ENCODE measurements around the gene CYP24A1.

Gene CYP24A1

DNA sequence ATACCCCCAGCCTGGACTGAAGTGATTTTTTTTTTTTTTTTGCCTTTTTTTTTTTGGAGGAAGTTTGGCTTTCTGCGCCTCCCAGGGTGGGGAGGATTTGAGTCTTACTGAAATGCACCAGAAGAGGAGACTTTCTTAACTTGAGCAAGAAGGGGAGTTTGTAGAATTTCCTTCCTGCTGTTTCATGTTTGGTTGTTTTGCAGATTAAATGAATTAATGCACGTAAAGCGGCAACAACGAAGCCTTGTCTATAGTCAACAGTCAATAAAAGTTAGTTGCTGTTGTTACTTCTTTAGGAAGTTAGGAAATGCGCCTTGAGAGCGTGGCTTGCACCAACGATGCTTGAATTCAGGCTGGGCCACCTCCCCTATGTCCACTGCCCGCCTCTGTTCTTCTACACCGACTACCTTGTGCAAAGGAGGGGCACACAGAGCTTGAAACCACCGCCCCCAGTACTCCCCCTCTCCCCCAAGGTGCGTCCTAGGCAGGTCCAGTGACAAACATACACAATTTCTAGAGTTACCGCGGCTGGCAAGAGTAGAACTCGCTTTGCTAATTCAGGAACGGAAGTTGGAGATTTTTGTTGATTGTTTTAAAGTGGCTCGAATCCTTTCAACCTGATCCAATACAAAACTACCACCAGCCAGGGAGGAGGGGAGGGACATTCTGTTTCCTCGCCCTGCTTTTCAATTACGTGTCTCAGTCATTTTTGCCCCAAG lies 830 bp upstream of the CYP24A1 start:
- no peak for DNase-seq

DNA sequence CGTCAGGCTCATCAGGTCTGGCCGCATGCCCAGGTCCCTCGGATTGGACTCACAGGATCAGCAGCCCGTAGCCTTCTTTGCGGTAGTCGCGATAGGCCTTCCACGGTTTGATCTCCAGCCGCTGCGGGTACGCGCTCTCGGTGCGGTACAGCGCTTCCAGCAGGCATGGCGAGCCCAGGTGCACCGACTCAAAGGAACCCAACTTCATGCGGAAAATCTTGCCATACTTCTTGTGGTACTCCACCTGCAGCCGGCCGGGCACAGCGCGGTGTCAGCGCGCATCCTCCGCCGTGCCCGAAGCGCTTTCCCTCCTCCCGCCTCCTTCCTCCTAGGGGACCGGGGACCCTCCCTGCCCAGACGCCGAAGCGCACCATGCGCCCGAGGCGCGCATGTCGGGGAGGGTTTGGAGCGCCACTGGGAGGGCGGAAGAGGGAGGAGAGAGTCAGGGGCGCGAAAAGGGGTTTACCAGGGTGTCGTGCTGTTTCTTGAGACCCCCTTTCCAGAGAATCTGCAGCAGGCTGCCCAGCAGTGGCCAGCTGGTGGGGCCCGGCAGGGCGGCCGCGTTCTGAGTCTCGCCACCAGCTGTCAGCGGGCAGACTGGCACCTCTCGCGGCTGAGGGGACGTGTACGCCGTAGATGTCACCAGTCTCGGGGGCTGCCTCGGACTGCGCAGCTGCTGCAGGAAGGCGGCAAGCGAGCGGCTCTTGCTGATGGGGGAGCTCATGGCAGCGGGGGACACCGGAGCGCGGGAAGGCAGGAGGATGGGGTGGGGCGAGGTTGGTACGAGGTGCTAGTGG lies 732 bp downstream of the CYP24A1 start:
- DNase-seq, result peak in 5 of 56 donors; percentile 4 to 27 (median 13)

DNA sequence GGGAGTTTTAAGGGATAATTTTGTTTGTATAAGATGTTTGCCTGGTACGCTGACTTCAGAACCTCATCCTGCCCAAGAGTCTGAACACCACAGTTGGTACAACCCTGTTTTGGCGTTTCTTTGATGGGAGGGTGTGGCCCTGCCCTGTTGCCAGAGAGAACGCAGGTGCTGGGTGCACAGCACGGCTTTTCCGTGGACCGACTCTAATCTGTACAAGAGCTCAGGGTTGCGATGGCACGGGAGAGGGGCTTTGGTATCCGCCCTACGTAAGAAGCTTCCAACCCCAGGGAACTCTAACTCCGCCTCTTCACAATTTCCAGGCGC lies 1.3 kb downstream of the CYP24A1 start:
- DNase-seq, result no peak

DNA sequence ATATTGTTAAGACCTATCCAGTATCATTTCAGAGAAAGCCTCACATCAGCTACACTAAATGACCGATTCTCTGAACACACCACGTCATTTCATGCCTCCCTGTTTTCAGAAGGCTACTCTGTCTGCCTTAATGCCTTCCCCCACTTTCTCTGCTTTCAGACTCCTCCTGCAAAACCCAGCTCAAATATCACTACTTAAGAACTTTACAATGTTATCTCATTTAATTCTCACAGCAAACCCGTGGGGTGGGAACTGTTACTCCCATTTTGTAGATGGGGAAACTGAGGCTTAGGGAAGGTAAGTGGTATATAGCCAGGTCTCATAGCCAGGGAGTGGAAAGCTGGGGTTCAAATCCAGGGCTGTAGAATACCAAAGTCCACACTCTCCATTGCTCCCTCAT lies 2.8 kb downstream of the CYP24A1 start:
- DNase-seq, result no peak

DNA sequence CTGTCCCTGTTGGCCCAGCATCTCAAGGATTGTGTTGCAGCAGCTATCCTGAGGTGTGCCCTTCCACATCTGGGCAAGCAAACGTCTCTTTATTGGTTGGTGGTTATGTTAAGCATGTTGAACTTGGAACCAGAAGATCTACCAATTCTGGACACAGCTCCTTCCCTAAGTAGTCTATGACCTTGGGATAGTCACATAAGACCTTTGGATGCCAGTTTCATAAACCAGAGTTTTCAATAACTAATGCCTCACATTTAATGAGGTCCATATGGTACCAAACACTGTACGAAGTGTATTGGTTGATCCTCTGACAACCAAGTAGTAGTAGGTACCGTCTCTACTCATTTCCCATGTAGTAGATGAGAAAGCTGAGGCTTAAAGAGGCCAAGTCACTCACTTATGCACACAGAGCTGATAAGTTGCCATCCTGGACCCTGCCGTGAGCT lies 3.7 kb downstream of the CYP24A1 start:
- DNase-seq, result no peak

DNA sequence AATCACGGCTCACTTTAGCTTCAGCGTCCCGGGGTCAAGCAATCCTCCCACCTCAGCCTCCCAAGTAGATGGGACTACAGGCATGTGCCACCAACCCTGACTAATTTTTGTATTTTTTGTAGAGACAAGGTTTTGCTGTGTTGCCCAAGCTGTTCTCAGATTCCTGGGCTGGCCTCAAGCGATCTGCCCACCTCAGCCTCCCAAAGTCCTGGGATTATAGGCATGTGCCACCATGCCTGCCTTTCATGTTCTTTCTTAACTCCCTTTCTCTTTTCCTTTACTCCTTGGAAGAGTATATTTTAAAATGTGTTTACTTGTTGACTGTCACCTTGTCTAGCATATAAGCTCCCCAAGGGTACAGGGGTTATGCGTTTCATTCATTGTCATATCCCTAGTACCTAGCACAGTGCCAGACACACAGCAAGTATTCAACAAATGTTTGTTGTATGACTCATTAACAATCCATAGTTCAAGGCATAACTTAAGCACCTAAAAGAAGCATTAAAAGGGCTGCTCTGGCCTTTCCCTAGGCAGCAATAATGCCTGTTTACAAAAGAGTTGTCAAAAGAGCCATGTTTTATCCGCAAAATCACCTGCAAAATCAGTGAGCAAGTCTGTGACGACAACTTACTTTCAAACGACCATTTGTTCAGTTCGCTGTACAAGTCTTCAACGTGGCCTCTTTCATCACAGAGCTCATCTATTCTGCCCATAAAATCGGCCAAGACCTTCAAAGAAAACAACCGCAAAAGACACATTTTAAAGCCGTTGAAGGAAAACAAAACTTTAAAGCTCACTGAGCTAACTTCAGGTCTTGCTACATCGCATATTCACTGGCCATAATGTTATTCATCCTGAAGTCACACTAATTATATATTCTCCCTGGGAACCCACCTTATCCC lies 4.6 kb downstream of the CYP24A1 start:
- no peak for DNase-seq

DNA sequence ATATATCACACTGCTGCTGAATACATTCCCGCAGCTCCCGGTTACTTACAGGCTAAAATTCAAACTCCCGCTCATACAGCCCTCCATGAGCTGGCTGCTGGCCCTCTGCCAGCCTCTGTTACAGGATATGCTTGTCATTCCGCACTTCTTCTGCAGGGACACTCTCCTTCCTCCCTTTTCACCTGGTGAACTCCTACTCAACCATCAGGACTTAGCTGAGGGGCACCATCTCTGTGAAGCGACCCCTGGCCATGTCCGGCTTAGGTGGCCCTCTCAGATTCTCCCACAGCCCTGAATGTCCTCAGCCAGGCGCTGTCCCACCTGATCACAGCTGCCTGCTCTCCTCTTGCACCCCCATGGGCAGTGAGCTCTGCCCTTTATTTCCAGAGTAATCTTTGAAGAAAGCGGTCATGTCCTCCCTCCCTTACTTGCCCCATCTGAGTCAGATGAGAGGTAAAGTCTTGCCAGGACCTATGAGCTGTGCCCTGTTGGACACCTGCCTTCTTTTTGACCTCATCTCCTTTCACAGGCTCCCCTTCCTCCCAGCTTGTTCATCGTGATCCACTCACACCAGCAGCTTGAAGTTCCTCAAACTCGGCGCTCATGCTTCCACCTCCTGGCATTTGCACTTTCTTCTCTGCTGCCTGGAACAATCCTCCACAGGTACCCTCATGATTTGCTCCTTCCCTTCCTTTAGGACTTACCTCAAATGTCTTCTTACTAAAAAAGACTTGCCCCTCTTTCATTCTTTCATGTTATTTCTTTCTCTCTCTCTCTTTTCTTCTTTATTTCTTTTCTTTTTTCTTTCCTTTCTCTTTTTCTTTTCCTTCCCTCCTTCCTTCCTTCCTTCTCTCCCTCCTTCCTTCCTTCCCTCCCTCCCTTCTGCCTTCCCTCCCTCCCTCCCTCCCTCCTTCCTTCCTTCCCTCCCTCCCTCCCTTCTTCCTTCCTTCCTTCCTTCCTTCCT lies 5.6 kb downstream of the CYP24A1 start:
- no peak for DNase-seq

DNA sequence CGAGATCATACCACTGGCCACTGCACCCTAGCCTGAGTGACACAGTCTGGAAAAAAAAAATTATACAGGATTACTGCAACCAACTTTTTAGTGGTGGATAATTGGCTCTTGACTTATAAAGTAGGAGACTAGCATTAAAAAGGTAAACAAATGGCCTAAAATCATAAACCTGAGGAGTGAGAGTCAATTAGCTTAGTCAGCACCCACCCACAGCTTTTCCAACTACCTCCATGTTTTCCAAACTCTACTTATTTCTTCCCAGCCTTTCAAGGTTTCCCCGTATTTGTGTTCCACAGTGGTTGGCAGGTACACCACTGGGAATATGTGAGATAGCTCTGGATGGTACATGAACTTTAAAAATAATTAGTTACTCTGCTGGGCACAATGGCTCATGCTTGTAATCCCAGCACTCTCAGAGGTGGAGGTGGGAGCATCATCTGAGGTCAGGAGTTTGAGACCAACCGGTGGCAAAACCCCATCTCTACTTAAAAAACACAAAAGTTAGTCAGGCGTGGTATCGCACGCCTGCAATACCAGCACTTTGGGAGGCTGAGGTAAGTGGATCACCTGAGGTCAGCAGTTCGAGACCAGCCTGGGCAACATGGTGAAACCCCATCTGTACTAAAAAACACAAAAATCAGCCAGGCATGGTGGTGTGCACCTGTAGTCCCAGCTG lies 6.7 kb downstream of the CYP24A1 start:
- no peak for DNase-seq

DNA sequence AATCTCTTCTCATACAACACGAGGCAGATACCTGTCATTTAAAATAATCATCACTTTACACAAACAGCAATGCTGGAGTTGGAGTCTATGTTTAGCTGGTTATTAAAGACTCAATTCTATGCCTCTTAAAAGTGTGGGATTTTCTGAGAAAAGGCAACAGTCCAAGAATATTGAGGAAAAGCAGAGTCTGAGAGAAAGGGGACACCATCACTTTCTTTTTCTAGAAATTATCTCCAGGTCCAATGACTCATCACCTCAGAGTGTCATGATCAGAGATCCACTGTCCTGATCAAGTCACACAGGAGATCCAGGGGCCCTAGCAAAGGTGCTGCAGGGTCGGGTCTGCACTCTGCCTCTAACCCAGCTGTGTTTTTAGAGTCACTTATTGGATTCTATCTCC lies 8.0 kb downstream of the CYP24A1 start:
- DNase-seq, result no peak

DNA sequence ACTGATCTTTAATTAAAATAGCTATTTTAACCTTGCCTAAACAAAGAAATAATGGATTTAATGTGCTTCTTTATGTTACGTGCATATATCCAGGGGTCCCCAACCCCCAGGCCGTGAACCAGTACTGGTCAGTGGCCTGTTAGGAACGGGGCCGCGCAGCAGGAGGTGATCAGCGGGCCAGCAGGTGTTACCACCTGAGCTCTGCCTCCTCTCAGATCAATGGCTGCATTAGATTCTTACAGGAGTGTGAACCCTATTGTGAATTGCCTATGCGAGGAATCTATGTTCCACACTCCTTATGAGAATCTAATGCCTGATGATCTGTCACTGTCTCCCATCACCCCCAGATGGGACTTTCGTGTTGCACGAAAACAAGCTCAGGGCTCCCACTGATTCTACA lies 8.8 kb downstream of the CYP24A1 start:
- no peak for DNase-seq

DNA sequence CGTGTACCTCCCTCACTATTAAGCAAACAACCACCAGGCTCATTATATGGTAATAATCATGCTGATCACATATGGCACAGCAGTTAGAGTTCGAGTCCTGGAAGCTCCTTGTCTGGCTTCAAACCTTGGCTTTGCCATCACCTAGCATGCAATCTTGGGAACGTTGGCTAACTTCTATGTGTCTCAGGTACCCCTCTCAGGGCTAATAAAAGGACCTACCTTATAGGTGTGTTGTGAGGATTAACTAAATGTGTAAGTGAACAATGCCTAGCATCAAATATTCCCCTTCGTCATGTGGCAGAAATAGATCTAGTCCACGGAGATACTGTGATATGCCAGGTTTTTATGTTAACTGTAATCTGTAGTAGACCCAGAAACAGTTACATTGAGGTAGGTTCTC lies 10.4 kb downstream of the CYP24A1 start:
- DNase-seq, result no peak

DNA sequence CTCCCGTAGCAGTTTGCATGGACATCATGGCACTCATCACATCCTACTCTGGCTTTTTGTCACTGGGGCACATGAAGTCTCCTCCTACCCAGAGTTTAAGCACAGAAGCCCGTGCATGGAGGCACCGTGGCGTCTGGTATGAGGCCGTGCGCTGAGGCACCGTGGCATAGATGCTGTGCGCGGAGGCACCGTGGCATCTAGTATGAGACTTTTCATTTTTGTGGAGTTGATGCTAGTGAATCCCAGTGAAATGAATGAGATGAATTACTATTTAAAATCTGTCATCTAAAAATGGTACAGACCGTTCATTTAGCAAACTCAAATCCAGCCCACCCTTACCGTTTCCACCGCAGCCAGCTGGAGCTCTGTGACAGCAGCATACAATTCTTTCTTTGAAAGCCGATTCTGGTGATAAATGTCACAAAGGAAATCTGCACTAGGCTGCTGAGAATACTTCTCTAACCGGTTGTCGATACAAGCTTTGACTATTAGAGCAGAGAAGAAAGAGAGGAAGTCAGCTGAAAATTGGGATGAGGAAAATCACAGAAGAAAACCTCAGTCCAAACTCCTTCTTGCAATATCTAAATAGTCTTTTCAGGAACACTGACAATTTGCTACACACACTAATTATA lies 11.3 kb downstream of the CYP24A1 start:
- peak in 3 of 56 donors; percentile 1 to 19 (median 12) for DNase-seq

DNA sequence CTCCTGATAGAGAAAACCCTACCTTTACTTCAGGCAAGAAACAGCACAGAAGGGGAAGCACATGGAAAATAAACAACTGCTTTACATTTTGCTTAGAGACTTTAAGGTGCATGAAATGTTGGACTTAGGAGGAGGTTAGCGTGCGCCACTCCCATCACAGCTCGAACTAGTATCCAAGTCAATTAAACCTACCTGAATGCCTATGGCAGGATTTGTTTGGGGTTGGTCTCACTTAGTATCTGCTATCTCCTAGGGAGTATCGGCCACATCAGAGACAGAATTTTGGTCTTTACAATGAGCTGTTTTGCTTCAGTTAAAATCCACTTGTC lies 12.0 kb downstream of the CYP24A1 start:
- DNase-seq, result no peak

DNA sequence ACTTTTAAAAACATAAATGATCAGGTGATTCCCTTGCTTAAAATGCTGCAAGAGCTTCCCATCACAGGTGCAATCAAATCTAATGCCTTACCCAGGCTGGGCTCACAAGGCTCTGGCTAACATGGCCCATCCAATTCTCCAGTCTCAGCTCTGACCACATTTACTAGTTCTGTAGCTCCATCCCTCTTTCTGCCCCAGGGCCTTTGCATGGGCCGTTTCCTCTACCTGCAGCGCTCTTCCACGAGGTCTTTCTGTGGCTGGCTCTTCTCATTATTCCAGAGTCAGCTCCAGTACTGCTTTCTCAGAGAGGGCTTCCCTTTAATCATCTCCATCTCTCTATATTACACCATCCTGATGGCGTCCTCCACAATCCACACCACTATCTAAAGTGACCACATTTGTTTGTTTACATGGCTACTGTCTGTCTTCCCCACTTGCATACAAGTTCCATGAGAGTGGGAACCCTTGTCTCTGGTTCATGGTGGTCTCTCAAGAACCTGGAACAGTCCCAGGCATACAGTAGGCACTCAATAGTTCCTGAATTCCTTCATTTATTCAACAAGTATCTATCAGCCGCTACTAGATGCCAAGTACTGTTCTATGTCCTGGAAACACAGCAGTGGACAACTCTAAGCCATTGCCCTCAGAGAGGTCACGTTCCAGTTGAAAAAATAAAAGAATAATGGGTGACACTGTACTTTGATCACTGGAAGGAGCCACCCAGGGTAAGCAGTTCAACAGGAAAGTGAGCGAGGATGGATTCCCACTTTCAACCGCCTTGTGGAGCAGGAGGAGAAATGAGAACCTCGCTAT lies 12.6 kb downstream of the CYP24A1 start:
- DNase-seq, result no peak

DNA sequence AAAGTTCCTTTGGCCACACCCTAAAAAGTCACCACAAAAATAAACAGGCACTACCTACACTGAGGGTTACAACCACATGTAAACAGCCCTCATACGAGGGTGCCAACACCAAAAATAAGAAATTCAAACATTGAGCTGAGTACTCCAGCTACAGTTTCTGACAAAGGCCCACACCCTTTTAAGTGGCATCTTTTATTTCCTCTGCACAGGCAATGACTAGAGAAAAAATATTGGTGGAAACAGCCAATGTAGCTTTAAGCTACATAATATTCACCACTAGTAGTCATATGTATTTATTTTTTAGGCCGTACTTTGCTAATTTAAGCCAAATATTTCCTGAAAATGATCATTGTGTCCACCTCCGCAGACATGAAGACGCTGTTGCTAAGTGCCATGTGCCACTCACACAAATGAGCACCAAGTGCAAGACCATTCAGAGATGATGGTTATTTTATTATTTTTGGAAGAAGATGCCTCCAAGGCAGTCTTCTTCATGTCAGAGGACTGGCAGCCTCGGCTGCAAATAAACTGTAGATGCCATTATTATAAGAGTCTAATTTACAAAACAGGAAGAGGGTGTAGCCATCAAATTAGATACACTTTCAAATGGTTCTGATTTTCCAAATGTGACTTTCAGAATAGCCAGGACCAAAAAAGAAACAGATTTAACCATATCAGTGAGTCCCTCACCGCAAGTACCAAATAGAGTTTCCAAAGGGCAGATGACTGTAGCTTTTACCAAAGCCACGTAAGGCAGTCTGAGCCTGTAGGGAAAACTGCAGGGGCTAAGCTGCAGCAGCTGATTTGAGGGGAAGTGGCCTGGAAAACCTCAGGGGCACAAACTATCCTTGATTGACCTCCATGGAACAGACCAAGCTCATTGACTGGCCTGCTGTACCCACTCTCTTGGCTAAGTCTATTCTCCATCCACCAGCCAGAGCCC lies 13.4 kb downstream of the CYP24A1 start:
- no peak for DNase-seq

DNA sequence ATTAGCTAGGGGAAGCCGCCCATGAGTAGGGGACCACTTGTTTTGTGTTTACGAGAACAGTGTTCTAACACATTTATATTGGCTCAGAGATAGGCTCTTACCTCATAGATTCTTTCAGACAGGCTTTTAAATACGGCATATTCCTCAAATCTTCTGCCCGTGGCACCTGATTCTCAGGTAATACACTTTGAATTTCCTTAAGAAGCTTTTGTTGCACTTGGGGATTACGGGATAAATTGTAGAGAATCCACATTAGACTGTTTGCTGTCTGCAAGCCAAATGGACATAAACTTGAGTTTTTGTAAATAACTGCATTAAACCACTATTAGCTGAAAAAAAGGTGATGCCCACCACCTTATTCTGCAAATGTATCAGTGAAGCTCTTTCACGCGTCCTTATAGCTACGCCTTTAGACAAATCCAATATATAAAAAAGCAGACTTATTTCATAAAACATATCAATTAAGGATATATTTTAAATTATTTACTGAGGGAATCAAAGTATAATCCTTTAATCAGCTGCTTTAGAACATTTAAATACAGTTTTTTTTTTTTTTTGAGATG lies 14.8 kb downstream of the CYP24A1 start:
- no peak for DNase-seq

DNA sequence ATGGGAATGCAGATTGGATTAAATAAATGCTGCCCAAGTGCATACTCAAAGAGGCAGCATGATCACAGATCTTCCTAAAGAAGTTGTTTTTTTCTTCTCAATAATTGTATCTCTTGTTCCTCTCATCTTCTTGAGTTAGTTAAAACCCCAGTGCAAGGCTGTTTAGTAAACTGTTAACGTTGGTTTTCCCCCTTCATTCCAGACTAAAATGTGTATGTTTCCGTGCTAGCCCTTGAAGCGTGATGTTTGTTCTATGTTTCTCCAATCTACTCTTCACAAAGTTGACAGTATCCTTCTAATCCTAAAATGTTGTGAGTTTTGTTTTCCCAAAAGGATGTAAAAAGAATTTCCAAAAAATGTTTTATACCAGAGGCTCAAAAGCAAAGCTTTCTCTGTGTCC lies 15.6 kb downstream of the CYP24A1 start:
- no peak for DNase-seq

All from amygdala (tissue), 56 donors.